Astrocyte of the spinal cord (primary cell): ENCODE measurements around the gene FRYL.
"Not testable (repeated sequence)": the region's sequence is repeated elsewhere in the genome, so short reads cannot be mapped to it uniquely, and the experiment has no call there.

Source experiments
- DNase-seq: peaks from one replicate; pipeline ENCODE4 v3.0.0; 2011; ENCODE audit warnings: low read depth, low spot score
- H3K4me3 ChIP-seq: 2 replicates; pipeline ENCODE4 v1.5.1; 2011; ENCODE audit warnings: low read depth, mild to moderate bottlenecking, low read length, moderate library complexity
- CTCF ChIP-seq: IDR thresholded peaks from 2 replicates; pipeline ENCODE4 v1.5.1; 2012; ENCODE audit warnings: low read depth, mild to moderate bottlenecking, low read length, inconsistent platforms
- in situ Hi-C: cut with HindIII; loops from 2 replicates; pipeline ENCODE4 v1.10.0; 2017; ENCODE audit warnings: low sequenced_read_pairs

The FRYL gene

GRCh38 chr4:48470137-48470536 is 309.9 kb downstream of the FRYL start:
- no peak for TF ChIP-seq CTCF
- no peak overlapping the region for H3K4me3 ChIP-seq
- in situ Hi-C loops, result no loop called here

GRCh38 chr4:48467891-48468290 is 312.2 kb downstream of the FRYL start:
- in situ Hi-C loops, result no loop called here
- no peak overlapping the region for H3K4me3 ChIP-seq
- TF ChIP-seq CTCF, result no peak
- DNase-seq, result no peak

More at GRCh38 chr4:48470137-48470536, 309.9 kb downstream of the FRYL start:
- DNase-seq, result no peak

- DNase-seq, result no peak
- H3K4me3 ChIP-seq, result no peak overlapping the region
- in situ Hi-C loops, result no loop called here
- no peak for TF ChIP-seq CTCF
Measured at GRCh38 chr4:48467442-48467841, 312.6 kb downstream of the FRYL start.

GRCh38 chr4:48462363-48462762 is 317.7 kb downstream of the FRYL start:
- in situ Hi-C loops, result no loop called here
- H3K4me3 ChIP-seq, result no peak overlapping the region
- DNase-seq, result no peak
- TF ChIP-seq CTCF, result no peak

- no peak for TF ChIP-seq CTCF
- DNase-seq, result no peak
- no peak overlapping the region for H3K4me3 ChIP-seq
- in situ Hi-C loops, result no loop called here
Measured at GRCh38 chr4:48461000-48461399, 319.1 kb downstream of the FRYL start.

- no peak for TF ChIP-seq CTCF
- no peak overlapping the region for H3K4me3 ChIP-seq
- in situ Hi-C loops, result no loop called here
- no peak for DNase-seq
Measured at GRCh38 chr4:48454591-48454990, 325.5 kb downstream of the FRYL start.

GRCh38 chr4:48451656-48452055 is 328.4 kb downstream of the FRYL start:
- in situ Hi-C loops, DNase-seq, H3K4me3 ChIP-seq: not testable (repeated sequence)
